ENCODE results near the gene P2RX3. TPM values are rescaled to one million over a fixed set of nuclear protein-coding genes. Genes with fewer than 3 reads are reported as not detected.

The P2RX3 gene
- total RNA-seq, 2 donors from 2014 or later: not detected

DNA sequence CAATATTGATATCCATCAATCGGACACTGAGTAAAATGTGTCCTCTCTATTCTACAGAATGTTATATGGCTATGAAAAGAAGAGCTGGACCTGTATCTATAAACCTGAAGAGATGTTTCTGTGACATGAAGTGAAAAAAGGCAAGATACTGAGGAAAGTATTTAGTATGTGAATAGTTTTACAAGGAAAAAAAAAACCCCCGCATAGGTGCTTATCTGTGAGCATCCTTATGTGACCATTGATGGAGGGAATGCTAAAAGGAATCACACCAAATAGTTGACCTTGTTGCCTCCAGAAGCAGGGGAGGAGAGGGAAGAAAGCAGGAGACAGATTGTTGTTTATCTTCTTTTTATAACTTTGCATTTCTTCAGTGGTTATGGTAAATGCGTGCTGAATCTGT lies 53.0 kb downstream of the P2RX3 start:
- Histone ChIP-seq H3K27me3 (ENCODE audit: control insufficient read depth, insufficient read depth, low read length, poor library complexity, severe bottlenecking) (peaks cover 87% of the 10 kb centered on the region), H3K4me1 (ENCODE audit: control insufficient read depth, insufficient read depth, low read length) (no peaks in the 10 kb centered on the region), H3K27ac (ENCODE audit: low read depth, low read length) (no peak overlapping the region), H3K9ac (ENCODE audit: extremely low read depth, low read length, poor library complexity, severe bottlenecking) (no peak overlapping the region), H3K9me3 (ENCODE audit: control insufficient read depth, low read length) (no peaks in the 10 kb centered on the region), H3K4me3 (ENCODE audit: low read length) (no peak overlapping the region), H3K36me3 (ENCODE audit: control insufficient read depth, insufficient read depth, low read length) (no peaks in the 10 kb centered on the region)
- Mint-ChIP-seq H3K36me3 (ENCODE audit: low read depth) (no peaks in the 10 kb centered on the region), H3K9me3 (no peaks in the 10 kb centered on the region), H3K27me3 (ENCODE audit: insufficient read depth) (peaks cover 60% of the 10 kb centered on the region), H3K4me1 (no peaks in the 10 kb centered on the region), H3K27ac (no peak overlapping the region), H3K4me3 (no peak overlapping the region)
- no peak for DNase-seq
- WGBS, 2 experiments (ENCODE audit: insufficient coverage in 1 of 2, insufficient read length in 1 of 2): 89 to 100% methylated on average over 2 to 3 of the region's 3 CpGs
- TF ChIP-seq, protein P1, sequence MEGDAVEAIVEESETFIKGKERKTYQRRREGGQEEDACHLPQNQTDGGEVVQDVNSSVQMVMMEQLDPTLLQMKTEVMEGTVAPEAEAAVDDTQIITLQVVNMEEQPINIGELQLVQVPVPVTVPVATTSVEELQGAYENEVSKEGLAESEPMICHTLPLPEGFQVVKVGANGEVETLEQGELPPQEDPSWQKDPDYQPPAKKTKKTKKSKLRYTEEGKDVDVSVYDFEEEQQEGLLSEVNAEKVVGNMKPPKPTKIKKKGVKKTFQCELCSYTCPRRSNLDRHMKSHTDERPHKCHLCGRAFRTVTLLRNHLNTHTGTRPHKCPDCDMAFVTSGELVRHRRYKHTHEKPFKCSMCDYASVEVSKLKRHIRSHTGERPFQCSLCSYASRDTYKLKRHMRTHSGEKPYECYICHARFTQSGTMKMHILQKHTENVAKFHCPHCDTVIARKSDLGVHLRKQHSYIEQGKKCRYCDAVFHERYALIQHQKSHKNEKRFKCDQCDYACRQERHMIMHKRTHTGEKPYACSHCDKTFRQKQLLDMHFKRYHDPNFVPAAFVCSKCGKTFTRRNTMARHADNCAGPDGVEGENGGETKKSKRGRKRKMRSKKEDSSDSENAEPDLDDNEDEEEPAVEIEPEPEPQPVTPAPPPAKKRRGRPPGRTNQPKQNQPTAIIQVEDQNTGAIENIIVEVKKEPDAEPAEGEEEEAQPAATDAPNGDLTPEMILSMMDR (conservative IDR thresholded peaks at IDR 0.05): no peak

DNA sequence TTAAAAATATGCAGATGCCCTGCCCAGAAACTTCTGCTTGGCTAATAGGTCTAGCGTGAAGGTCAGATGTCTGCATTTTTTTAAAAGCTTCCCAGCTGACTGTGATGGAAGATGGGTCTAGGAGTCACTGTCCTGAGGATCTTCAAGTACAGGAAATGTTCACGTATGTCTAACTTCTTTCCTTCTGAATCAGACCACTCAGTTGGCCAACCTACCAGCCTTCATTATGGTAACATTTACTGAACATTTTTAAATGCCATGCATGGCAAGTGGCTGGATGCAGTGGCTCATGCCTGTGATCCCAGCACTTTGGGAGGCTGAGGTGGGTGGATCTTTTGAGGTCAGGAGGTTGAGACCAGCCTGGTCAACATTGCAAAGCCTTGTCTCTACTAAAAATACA lies 53.4 kb downstream of the P2RX3 start:
- H3K27me3 ChIP-seq (ENCODE audit: control insufficient read depth, insufficient read depth, low read length, poor library complexity, severe bottlenecking): peaks cover 88% of the 10 kb centered on the region

DNA sequence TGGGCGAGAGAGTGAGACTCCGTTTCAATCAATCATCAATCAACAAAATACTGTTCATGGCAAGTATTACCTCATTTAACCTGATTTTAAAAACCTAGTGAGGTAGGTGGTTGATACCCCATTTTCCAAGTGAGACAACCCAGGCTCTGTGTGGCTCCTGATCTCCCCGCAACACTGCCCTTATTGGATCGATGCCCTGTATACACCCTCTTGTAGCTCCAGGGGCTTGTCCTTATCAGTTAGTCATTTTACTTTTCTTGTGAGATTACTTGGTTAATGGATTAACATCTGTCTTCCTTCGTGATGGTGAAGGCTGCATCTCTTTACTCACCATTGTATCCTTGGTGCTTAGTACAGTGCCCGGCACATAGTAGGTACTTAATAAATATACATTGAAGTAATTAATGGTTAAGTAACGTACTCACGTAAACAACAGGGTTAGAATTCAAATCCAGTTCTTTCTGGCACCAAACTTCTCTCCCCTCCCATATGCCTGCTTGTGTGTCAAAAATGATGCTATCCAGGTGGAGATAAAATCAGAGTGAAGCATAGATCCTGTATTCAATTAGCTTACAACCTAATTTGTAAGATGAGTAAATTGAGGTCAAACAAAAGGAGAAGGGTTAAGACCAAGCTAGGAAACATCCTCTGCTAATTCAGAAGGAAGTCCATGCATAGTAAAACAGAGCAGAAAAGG lies 54.1 kb downstream of the P2RX3 start:
- DNase-seq: no peak
- Histone ChIP-seq H3K27me3 (ENCODE audit: control insufficient read depth, insufficient read depth, low read length, poor library complexity, severe bottlenecking) (peaks cover 90% of the 10 kb centered on the region), H3K36me3 (ENCODE audit: control insufficient read depth, insufficient read depth, low read length) (no peaks in the 10 kb centered on the region), H3K4me1 (ENCODE audit: control insufficient read depth, insufficient read depth, low read length) (no peaks in the 10 kb centered on the region), H3K9ac (ENCODE audit: extremely low read depth, low read length, poor library complexity, severe bottlenecking) (no peak overlapping the region), H3K9me3 (ENCODE audit: control insufficient read depth, low read length) (no peaks in the 10 kb centered on the region), H3K4me3 (ENCODE audit: low read length) (no peak overlapping the region), H3K27ac (ENCODE audit: low read depth, low read length) (no peak overlapping the region)
- TF ChIP-seq, protein P1 (conservative IDR thresholded peaks at IDR 0.05): no peak
- Mint-ChIP-seq H3K36me3 (ENCODE audit: low read depth) (no peaks in the 10 kb centered on the region), H3K27me3 (ENCODE audit: insufficient read depth) (peaks cover 58% of the 10 kb centered on the region), H3K4me1 (no peaks in the 10 kb centered on the region), H3K9me3 (no peaks in the 10 kb centered on the region), H3K4me3 (no peak overlapping the region), H3K27ac (no peak overlapping the region)
- 83 to 95% methylated on average over 4 to 8 of the region's 8 CpGs for WGBS, 2 experiments (ENCODE audit: insufficient coverage in 1 of 2, insufficient read length in 1 of 2)

More for the DNA sequence above, 53.4 kb downstream of the P2RX3 start:
- Histone ChIP-seq H3K9ac (ENCODE audit: extremely low read depth, low read length, poor library complexity, severe bottlenecking) (no peak overlapping the region), H3K36me3 (ENCODE audit: control insufficient read depth, insufficient read depth, low read length) (no peaks in the 10 kb centered on the region), H3K27ac (ENCODE audit: low read depth, low read length) (no peak overlapping the region), H3K4me3 (ENCODE audit: low read length) (no peak overlapping the region), H3K9me3 (ENCODE audit: control insufficient read depth, low read length) (no peaks in the 10 kb centered on the region), H3K4me1 (ENCODE audit: control insufficient read depth, insufficient read depth, low read length) (no peaks in the 10 kb centered on the region)
- Mint-ChIP-seq H3K9me3 (no peaks in the 10 kb centered on the region), H3K27ac (no peak overlapping the region), H3K36me3 (ENCODE audit: low read depth) (no peaks in the 10 kb centered on the region), H3K4me3 (no peak overlapping the region), H3K4me1 (no peaks in the 10 kb centered on the region), H3K27me3 (ENCODE audit: insufficient read depth) (peaks cover 60% of the 10 kb centered on the region)
- WGBS, 2 experiments (ENCODE audit: insufficient coverage in 1 of 2, insufficient read length in 1 of 2): 83 to 88% methylated on average over 2 of the region's 2 CpGs
- DNase-seq: no peak
- TF ChIP-seq, protein P1 (conservative IDR thresholded peaks at IDR 0.05): no peak

Measured in endodermal cell (in vitro differentiated cells).